ENCODE results near the gene GPC6.

GPC6 gene

GRCh38 chr13:93867481-93867880 is 640.9 kb downstream of the GPC6 start:
- no peaks in the 10 kb centered on the region for H3K36me3 ChIP-seq (ENCODE audit: insufficient read depth, low read length)
- H2AFZ ChIP-seq (ENCODE audit: low read length): no peak overlapping the region
- TF ChIP-seq CTCF (conservative IDR thresholded peaks at IDR 0.05; ENCODE audit: low read length) (no peak), EZH2phosphoT487 (IDR thresholded peaks at IDR 0.05; ENCODE audit: borderline replicate concordance) (no peak)
- H3K4me3 ChIP-seq (ENCODE audit: low read length, poor library complexity, severe bottlenecking): no peak overlapping the region
- no peaks in the 10 kb centered on the region for H3K4me1 ChIP-seq (ENCODE audit: insufficient read depth, low read length, poor library complexity, severe bottlenecking)
- no peaks in the 10 kb centered on the region for H3K9me2 ChIP-seq (replicated peaks; ENCODE audit: low read depth, low read length)
- H3F3A ChIP-seq (ENCODE audit: low read depth): no peaks in the 10 kb centered on the region
- no peaks in the 10 kb centered on the region for H3K79me2 ChIP-seq (ENCODE audit: insufficient read depth, low read length)
- no peaks in the 10 kb centered on the region for H4K20me1 ChIP-seq (ENCODE audit: insufficient read depth, low read length, poor library complexity, severe bottlenecking)
- no peak overlapping the region for H3K4me2 ChIP-seq (ENCODE audit: low read depth, low read length, poor library complexity, severe bottlenecking)
- no peaks in the 10 kb centered on the region for H3K27me3 ChIP-seq (ENCODE audit: insufficient read depth, low read length, poor library complexity, severe bottlenecking)
- no peaks in the 10 kb centered on the region for H3K9me3 ChIP-seq (ENCODE audit: insufficient read depth, low read depth, low read length)
- H3K9ac ChIP-seq (ENCODE audit: low read depth, low read length, poor library complexity, severe bottlenecking): no peak overlapping the region

- TF ChIP-seq EZH2phosphoT487 (IDR thresholded peaks at IDR 0.05; ENCODE audit: borderline replicate concordance) (no peak), CTCF (conservative IDR thresholded peaks at IDR 0.05; ENCODE audit: low read length) (no peak)
- H3K4me2 ChIP-seq (ENCODE audit: low read depth, low read length, poor library complexity, severe bottlenecking): no peak overlapping the region
- no peaks in the 10 kb centered on the region for H3K36me3 ChIP-seq (ENCODE audit: insufficient read depth, low read length)
- no peaks in the 10 kb centered on the region for H3K4me1 ChIP-seq (ENCODE audit: insufficient read depth, low read length, poor library complexity, severe bottlenecking)
- H3K4me3 ChIP-seq (ENCODE audit: low read length, poor library complexity, severe bottlenecking): no peak overlapping the region
- no peaks in the 10 kb centered on the region for H3K79me2 ChIP-seq (ENCODE audit: insufficient read depth, low read length)
- H3F3A ChIP-seq (ENCODE audit: low read depth): no peaks in the 10 kb centered on the region
- no peaks in the 10 kb centered on the region for H4K20me1 ChIP-seq (ENCODE audit: insufficient read depth, low read length, poor library complexity, severe bottlenecking)
- no peak overlapping the region for H3K9ac ChIP-seq (ENCODE audit: low read depth, low read length, poor library complexity, severe bottlenecking)
- no peaks in the 10 kb centered on the region for H3K27me3 ChIP-seq (ENCODE audit: insufficient read depth, low read length, poor library complexity, severe bottlenecking)
- H2AFZ ChIP-seq (ENCODE audit: low read length): no peak overlapping the region
- H3K9me3 ChIP-seq (ENCODE audit: insufficient read depth, low read depth, low read length): no peaks in the 10 kb centered on the region
- H3K9me2 ChIP-seq (replicated peaks; ENCODE audit: low read depth, low read length): no peaks in the 10 kb centered on the region
Observed at GRCh38 chr13:93872376-93872775, 645.8 kb downstream of the GPC6 start.

GRCh38 chr13:93872786-93873347 is 646.3 kb downstream of the GPC6 start:
- no peak overlapping the region for H2AFZ ChIP-seq (ENCODE audit: low read length)
- no peak for TF ChIP-seq EZH2phosphoT487 (IDR thresholded peaks at IDR 0.05; ENCODE audit: borderline replicate concordance)
- no peak for TF ChIP-seq CTCF (conservative IDR thresholded peaks at IDR 0.05; ENCODE audit: low read length)
- no peaks in the 10 kb centered on the region for H4K20me1 ChIP-seq (ENCODE audit: insufficient read depth, low read length, poor library complexity, severe bottlenecking)
- no peaks in the 10 kb centered on the region for H3K36me3 ChIP-seq (ENCODE audit: insufficient read depth, low read length)
- no peaks in the 10 kb centered on the region for H3K79me2 ChIP-seq (ENCODE audit: insufficient read depth, low read length)
- H3K9me3 ChIP-seq (ENCODE audit: insufficient read depth, low read depth, low read length): no peaks in the 10 kb centered on the region
- no peak overlapping the region for H3K4me2 ChIP-seq (ENCODE audit: low read depth, low read length, poor library complexity, severe bottlenecking)
- H3K9ac ChIP-seq (ENCODE audit: low read depth, low read length, poor library complexity, severe bottlenecking): no peak overlapping the region
- no peak overlapping the region for H3K4me3 ChIP-seq (ENCODE audit: low read length, poor library complexity, severe bottlenecking)
- no peaks in the 10 kb centered on the region for H3F3A ChIP-seq (ENCODE audit: low read depth)
- H3K4me1 ChIP-seq (ENCODE audit: insufficient read depth, low read length, poor library complexity, severe bottlenecking): no peaks in the 10 kb centered on the region
- H3K9me2 ChIP-seq (replicated peaks; ENCODE audit: low read depth, low read length): no peaks in the 10 kb centered on the region
- no peaks in the 10 kb centered on the region for H3K27me3 ChIP-seq (ENCODE audit: insufficient read depth, low read length, poor library complexity, severe bottlenecking)
